ENCODE results near the gene MRPL9. TPM values are rescaled to one million over a fixed set of nuclear protein-coding genes. Genes with fewer than 3 reads are reported as not detected.

MRPL9 gene
- total and polyA plus RNA-seq, 2 donors (not counting 1 experiment from before 2014, with no cell fraction given), result 65.5 to 84.6 TPM

- Histone ChIP-seq H2AFZ (ENCODE audit: insufficient read depth, low read depth, low read length, poor library complexity, severe bottlenecking) (no peak overlapping the region), H3K9ac (ENCODE audit: low read length) (no peak overlapping the region), H3K27me3 (replicated peaks in 1 of 4; ENCODE audit: control extremely low read depth in 1 of 4, control insufficient read depth in 3 of 4, insufficient read depth in 4 of 4, low read length in 3 of 4) (peaks cover 0 to 22% (median 2%) of the 10 kb centered on the region in 4 experiments), H3K9me3 (ENCODE audit: control extremely low read depth in 1 of 3, control insufficient read depth in 2 of 3, insufficient read depth in 1 of 3, low read length in 2 of 3) (peaks cover 0 to 3% (median 0%) of the 10 kb centered on the region in 3 donors), H3K4me3 (ENCODE audit: control extremely low read depth in 1 of 5, extremely low read depth in 1 of 5, insufficient read depth in 1 of 5, low read depth in 2 of 5, low read length in 4 of 5) (no peak overlapping the region), H4K20me1 (ENCODE audit: control insufficient read depth, insufficient read depth, low read length, poor library complexity, severe bottlenecking) (no peaks in the 10 kb centered on the region), H3K4me2 (replicated peaks; ENCODE audit: low read depth, low read length, poor library complexity, severe bottlenecking) (no peak overlapping the region), H3K4me1 (ENCODE audit: control insufficient read depth in 2 of 2, insufficient read depth in 2 of 2, low read length in 2 of 2) (peaks cover 0 to 4% of the 10 kb centered on the region in 2 donors), H3K27ac (ENCODE audit: low read length in 2 of 2) (no peak overlapping the region), H3K36me3 (replicated peaks in 1 of 2; ENCODE audit: control extremely low read depth in 1 of 2, control insufficient read depth in 1 of 2, extremely low read depth in 1 of 2, insufficient read depth in 2 of 2, low read length in 1 of 2) (no peaks in the 10 kb centered on the region), H3K79me2 (ENCODE audit: control insufficient read depth, insufficient read depth, low read length) (no peaks in the 10 kb centered on the region)
- 100% methylated on average over 2 of the region's 5 CpGs for WGBS (ENCODE audit: insufficient coverage)
- DNase-seq (no peak), ATAC-seq (ENCODE audit: low read depth) (no peak)
- ChIA-PET CTCF (interaction anchor here (0.7 kb wide), 1 partner anchor 81 kb away, joined by 5 read pairs; no protein-coding TSS in a partner anchor), POLR2A (no interaction called here)
- Mint-ChIP-seq H3K27me3 (peaks cover 18% of the 10 kb centered on the region), H3K9me3 (ENCODE audit: insufficient read depth) (no peaks in the 10 kb centered on the region), H3K4me1 (no peaks in the 10 kb centered on the region), H3K4me3 (no peak overlapping the region), H3K27ac (no peak overlapping the region)
- intact Hi-C loops (cut with micrococcal nuclease), result no loop called here
- TF ChIP-seq CTCF (IDR thresholded peaks at IDR 0.05), result no peak
- no peak for TF ChIP-seq EZH2 (IDR thresholded peaks at IDR 0.05; ENCODE audit: borderline replicate concordance, insufficient read depth, low read depth, low read length, poor library complexity, severe bottlenecking)
Observed at GRCh38 chr1:151798571-151798970, 35.3 kb upstream of the MRPL9 start.

GRCh38 chr1:151790940-151791651 is 27.8 kb upstream of the MRPL9 start:
- Histone ChIP-seq H3K4me1 (ENCODE audit: control insufficient read depth in 2 of 2, insufficient read depth in 2 of 2, low read length in 2 of 2) (peaks cover 9 to 10% of the 10 kb centered on the region in 2 donors), H3K9ac (ENCODE audit: low read length) (peak overlapping the region; percentile 88), H3K9me3 (ENCODE audit: control extremely low read depth in 1 of 3, control insufficient read depth in 2 of 3, insufficient read depth in 1 of 3, low read length in 2 of 3) (no peaks in the 10 kb centered on the region), H4K20me1 (ENCODE audit: control insufficient read depth, insufficient read depth, low read length, poor library complexity, severe bottlenecking) (no peaks in the 10 kb centered on the region), H3K27ac (ENCODE audit: low read length in 2 of 2) (peak overlapping the region; percentile 1 to 67), H2AFZ (ENCODE audit: insufficient read depth, low read depth, low read length, poor library complexity, severe bottlenecking) (peak overlapping the region; percentile 97), H3K27me3 (replicated peaks in 1 of 4; ENCODE audit: control extremely low read depth in 1 of 4, control insufficient read depth in 3 of 4, insufficient read depth in 4 of 4, low read length in 3 of 4) (no peaks in the 10 kb centered on the region), H3K36me3 (replicated peaks in 1 of 2; ENCODE audit: control extremely low read depth in 1 of 2, control insufficient read depth in 1 of 2, extremely low read depth in 1 of 2, insufficient read depth in 2 of 2, low read length in 1 of 2) (no peaks in the 10 kb centered on the region), H3K4me2 (replicated peaks; ENCODE audit: low read depth, low read length, poor library complexity, severe bottlenecking) (peak overlapping the region; percentile 84), H3K79me2 (ENCODE audit: control insufficient read depth, insufficient read depth, low read length) (peaks cover 3% of the 10 kb centered on the region), H3K4me3 (ENCODE audit: control extremely low read depth in 1 of 5, extremely low read depth in 1 of 5, insufficient read depth in 1 of 5, low read depth in 2 of 5, low read length in 4 of 5) (peak overlapping the region; percentile 72 to 97 (median 91))
- TF ChIP-seq CTCF (IDR thresholded peaks at IDR 0.05) (no peak), EZH2 (IDR thresholded peaks at IDR 0.05; ENCODE audit: borderline replicate concordance, insufficient read depth, low read depth, low read length, poor library complexity, severe bottlenecking) (no peak)
- Mint-ChIP-seq H3K27me3 (no peaks in the 10 kb centered on the region), H3K27ac (peak overlapping the region; percentile 89), H3K4me1 (peaks cover 26% of the 10 kb centered on the region), H3K4me3 (peak overlapping the region; percentile 96), H3K9me3 (ENCODE audit: insufficient read depth) (no peaks in the 10 kb centered on the region)
- ChIA-PET CTCF (interaction anchor here (0.7 to 2.3 kb wide), 3 partner anchors 27 to 46 kb away, joined by 3 to 11 read pairs (median 3); partner anchors contain the start of genes MRPL9 and RORC), POLR2A (interaction anchor here (0.6 to 1.8 kb wide), 4 partner anchors 28 to 243 kb away, joined by 3 to 13 read pairs (median 4); partner anchors contain the start of genes MRPL9, RIIAD1 and SNX27)
- DNase-seq (peak; percentile 24), ATAC-seq (ENCODE audit: low read depth) (no peak)
- WGBS (ENCODE audit: insufficient coverage), result under 1% methylated on average over 44 of the region's 52 CpGs
- intact Hi-C loops (cut with micrococcal nuclease), result loop anchor here (1.0 to 5.0 kb wide), 9 partner anchors 28 to 332 kb away; partner anchors contain the start of genes CGN, MRPL9, POGZ and RIIAD1
